HG03196 (cell line): ENCODE results near the gene GATAD2A.

Experiments used
- ATAC-seq: cut with Tn5 transposase; IDR thresholded peaks from one replicate; pipeline ENCODE4 v1.9.1; 2021; ENCODE audit not compliant: unreplicated experiment

Gene GATAD2A

GRCh38 chr19:19421299-19421696 lies 15.8 kb downstream of the GATAD2A start:
- no peak for ATAC-seq

- no peak for ATAC-seq
These were observed 16.7 kb downstream of the GATAD2A start for GRCh38 chr19:19422156-19422555.

GRCh38 chr19:19423322-19423721 lies 17.8 kb downstream of the GATAD2A start:
- ATAC-seq = no peak

GRCh38 chr19:19425170-19425875 lies 19.8 kb downstream of the GATAD2A start:
- no peak for ATAC-seq

GRCh38 chr19:19426216-19426615 lies 20.7 kb downstream of the GATAD2A start:
- no peak for ATAC-seq

- ATAC-seq = no peak
These were observed 21.3 kb downstream of the GATAD2A start for GRCh38 chr19:19426799-19427198.

GRCh38 chr19:19427302-19427701 lies 21.8 kb downstream of the GATAD2A start:
- ATAC-seq = no peak

GRCh38 chr19:19427944-19428343 lies 22.5 kb downstream of the GATAD2A start:
- ATAC-seq = no peak

- no peak for ATAC-seq
These were observed 23.3 kb downstream of the GATAD2A start for GRCh38 chr19:19428746-19429145.

- ATAC-seq = no peak
These were observed 23.9 kb downstream of the GATAD2A start for GRCh38 chr19:19429361-19429760.

GRCh38 chr19:19432732-19433131 lies 27.3 kb downstream of the GATAD2A start:
- ATAC-seq = no peak

- ATAC-seq = no peak
These were observed 28.3 kb downstream of the GATAD2A start for GRCh38 chr19:19433666-19434213.

GRCh38 chr19:19434483-19435045 lies 29.1 kb downstream of the GATAD2A start:
- ATAC-seq = no peak

- ATAC-seq = no peak
These were observed 30.7 kb downstream of the GATAD2A start for GRCh38 chr19:19436137-19436691.

- no peak for ATAC-seq
These were observed 33.1 kb downstream of the GATAD2A start for GRCh38 chr19:19438366-19439175.

- no peak for ATAC-seq
These were observed 33.7 kb downstream of the GATAD2A start for GRCh38 chr19:19439176-19439482.

- ATAC-seq = no peak
These were observed 37.8 kb downstream of the GATAD2A start for GRCh38 chr19:19443283-19443682.

- no peak for ATAC-seq
These were observed 38.6 kb downstream of the GATAD2A start for GRCh38 chr19:19443902-19444680.

- no peak for ATAC-seq
These were observed 39.2 kb downstream of the GATAD2A start for GRCh38 chr19:19444681-19445155.

- ATAC-seq = no peak
These were observed 39.8 kb downstream of the GATAD2A start for GRCh38 chr19:19445288-19445687.

GRCh38 chr19:19445911-19446361 lies 40.5 kb downstream of the GATAD2A start:
- ATAC-seq = no peak
